Hepatic stellate cell (primary cell): ENCODE measurements around the gene KDM4B.
"Not testable (repeated sequence)": the region's sequence is repeated elsewhere in the genome, so short reads cannot be mapped to it uniquely, and the experiment has no call there.

Experiments
- DNase-seq: peaks from one replicate; pipeline ENCODE4 v3.0.0; 2011; ENCODE audit warnings: low spot score

Gene KDM4B

DNA sequence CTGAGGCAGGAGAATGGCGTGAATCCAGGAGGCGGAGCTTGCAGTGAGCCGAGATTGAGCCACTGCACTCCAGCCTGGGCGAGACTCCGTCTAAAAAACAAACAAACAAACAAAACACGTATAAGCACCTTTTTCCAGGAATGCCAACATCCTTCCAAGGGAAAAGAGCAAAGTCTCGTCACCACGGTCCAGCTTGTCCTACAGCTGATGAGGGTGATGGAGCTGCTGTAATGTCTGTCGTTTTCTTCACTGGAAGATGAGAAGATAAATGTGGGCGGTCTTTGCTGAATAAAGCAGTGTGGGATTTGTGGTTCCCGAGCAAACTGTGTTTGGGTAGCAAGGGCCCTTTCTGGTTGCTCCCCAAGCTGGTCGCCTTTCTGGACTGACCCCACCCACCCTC is 205.1 kb downstream of the KDM4B start:
- no peak for DNase-seq

DNA sequence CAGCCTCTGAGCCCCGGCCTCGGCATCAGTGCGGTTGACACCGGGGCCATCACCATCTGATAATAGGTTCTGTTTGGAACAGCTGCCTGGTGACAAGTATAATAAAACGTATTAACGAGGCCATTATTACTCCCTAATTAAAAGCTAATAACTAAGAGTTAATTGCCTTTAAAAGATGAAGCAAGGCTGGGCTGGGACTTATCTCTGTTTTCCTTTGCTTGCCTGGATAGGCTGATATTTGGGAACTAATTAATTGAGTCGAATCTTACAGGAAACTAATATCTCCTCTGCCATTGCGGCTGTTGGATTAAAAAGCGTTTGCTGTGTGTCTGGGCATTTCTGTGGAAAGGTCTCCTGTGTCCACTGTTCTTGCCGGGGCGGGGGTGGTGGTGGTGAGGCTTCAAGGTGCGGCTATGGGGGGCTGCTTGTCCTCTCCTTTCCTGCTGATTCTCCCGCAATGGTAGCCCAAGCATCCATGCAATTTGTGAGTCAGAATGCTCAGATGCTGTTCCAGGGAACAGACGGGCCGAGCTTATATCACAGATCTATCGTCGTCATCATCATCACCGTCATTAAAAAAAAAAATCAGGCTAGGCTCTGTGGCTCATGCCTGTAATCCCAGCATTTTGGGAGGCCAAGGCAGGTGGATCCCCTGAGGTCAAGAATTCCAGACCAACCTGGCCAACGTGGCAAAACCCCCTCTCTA is 209.0 kb downstream of the KDM4B start:
- no peak for DNase-seq

DNA sequence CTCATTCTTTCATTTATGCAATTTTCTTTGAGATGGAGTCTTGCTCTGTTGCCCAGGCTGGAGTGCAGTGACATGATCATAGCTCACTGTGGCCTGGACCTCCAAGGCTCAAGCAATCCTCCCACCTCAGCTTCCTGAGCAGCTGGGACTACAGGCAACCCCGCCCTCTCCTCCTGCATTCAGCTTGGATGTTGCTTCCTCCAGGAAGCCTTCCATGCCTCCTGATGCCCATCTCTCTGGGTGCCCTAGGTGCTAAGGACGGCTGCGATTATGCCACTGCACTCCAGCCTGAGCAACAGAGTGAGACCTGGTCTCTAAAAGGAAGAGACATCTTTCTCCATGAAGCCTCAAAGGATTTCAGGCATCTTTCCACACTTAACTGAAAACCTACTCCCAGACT is 209.9 kb downstream of the KDM4B start:
- no peak for DNase-seq

- no peak for DNase-seq
Measured at GRCh38 chr19:5179256-5179655, 210.3 kb downstream of the KDM4B start.

DNA sequence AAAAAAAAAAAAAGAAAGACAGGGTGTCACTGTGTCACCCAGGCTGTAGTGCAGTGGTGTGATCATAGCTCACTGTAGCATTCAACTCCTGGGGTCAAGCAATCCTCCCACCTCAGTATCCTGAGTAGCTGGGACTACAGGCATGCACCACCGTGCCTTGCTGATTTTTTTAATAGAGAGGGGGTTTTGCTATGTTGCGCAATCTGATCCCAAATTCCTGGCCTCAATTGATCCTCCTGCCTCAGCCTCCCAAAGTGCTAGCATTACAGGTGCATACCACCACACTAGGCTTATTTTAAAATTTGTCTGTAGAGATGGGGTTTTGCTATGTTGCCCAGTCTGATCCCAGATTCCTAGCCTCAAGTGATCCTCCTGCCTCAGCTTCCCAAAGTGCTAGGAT is 212.4 kb downstream of the KDM4B start:
- no peak for DNase-seq

DNA sequence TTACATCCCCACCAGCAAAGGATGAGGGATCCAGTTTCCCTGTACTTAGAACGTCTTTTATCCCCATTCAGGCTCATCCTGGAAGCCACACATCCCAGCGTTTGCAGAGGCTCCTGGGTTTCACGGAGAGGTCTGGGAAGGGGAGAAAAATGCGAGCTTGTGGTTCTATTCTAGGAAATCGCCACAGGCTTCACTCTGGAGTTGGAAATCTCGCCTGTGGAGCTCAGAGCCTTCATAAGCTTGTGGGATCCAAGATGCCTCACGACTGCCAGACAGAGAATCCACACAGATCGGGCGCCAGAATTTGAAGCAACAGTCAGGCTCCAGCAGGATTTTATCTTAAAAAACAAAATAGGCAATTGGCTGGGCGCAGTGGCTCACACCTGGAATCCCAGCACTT is 213.8 kb downstream of the KDM4B start:
- DNase-seq: no peak

DNA sequence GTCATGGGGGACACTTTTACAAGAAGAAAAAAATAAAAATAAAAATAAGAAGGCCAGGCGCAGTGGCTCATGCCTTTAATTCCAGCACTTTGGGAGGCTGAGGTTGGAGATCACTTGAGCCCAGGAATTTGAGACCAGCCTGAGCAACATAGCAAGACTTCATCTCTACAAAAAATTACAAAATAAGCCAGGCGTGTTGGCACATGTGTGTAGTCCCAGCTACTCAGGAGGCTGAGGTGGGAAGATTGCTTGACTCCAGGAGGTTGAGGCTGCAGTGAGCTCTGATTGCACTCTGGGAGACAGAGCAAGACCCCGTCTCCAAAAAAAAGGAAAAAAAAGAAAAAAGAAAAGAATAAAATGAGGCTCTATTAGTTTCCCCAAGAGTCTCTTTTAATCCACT is 214.7 kb downstream of the KDM4B start:
- DNase-seq: no peak

DNA sequence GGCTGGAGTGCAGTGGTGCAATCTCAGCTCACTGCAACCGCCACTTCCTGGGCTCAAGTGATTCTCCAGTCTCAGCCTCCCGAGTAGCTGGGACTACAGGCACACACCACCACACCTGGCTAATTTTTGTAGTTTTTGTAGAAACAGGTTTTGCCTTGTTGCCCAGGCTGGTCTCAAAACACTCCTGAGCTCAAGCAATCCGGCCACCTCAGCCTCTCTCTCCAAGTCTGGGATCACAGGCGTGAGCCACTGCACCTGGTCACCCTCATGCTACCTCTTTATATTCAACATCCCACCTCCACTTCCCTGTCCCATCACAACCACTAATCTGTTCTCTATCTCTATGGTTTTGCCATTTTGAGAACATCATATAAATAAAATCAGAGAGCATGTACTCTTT is 216.0 kb downstream of the KDM4B start:
- no peak for DNase-seq

GRCh38 chr19:5186293-5187050 is 217.6 kb downstream of the KDM4B start:
- peak; percentile 53 for DNase-seq

DNA sequence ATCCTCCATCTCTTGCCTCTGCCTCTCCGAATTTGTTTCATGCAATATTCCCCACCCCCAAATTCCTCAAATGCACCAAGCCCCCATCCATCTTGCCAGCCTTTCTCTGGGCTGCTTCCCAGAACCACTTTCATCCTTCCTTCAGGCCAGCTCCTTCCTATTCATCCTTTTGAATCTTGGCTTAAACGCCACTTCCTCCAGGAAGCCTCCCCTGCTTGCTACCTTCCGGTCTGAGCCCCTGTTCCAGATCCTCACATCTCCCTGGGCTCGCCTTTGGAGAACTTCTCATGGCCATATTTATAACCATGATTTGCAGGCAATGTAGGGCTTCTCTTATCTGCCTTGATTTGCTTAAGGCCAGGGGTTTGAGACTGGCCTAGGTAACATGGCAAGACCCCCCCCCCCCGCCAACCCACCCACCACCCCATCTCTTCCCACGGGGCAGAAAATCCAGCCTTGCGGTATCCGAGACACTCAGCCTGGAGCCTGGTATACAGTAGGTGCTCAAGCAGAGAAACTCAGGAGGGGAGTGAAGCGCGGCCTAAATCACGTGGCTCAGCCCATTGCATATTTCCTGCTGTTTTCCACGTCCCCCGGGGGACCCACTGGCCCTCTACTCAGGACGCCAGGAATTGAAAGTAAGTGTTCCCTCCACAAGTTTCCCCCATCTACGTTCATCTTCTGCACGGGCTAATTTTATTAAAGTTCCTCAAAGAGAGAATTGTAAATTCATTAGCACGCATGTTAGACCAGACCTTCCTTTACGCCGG is 219.8 kb downstream of the KDM4B start:
- DNase-seq: no peak

GRCh38 chr19:5189318-5189607 is 220.3 kb downstream of the KDM4B start:
- no peak for DNase-seq

GRCh38 chr19:5191091-5191490 is 222.2 kb downstream of the KDM4B start:
- DNase-seq: no peak

DNA sequence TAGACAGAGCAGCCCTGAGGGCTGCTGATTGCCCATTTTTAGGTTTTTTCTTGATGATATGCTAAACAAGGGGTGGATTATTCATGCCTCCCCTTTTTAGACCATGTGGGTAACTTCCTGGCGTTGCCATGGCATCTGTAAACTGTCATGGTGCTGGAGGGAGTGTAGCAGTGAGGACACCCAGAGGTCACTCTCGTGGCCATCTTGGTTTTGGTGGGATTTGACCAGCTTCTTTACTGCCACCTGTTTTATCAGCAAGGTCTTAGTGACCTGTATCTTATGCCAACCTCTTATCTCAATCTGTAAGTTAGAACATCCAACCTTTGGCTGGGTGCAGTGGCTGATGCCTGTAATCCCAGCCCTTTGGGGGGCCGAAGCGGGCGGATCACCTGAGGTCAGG is 223.7 kb downstream of the KDM4B start:
- no peak for DNase-seq

GRCh38 chr19:5193192-5193591 is 224.3 kb downstream of the KDM4B start:
- DNase-seq: no peak

DNA sequence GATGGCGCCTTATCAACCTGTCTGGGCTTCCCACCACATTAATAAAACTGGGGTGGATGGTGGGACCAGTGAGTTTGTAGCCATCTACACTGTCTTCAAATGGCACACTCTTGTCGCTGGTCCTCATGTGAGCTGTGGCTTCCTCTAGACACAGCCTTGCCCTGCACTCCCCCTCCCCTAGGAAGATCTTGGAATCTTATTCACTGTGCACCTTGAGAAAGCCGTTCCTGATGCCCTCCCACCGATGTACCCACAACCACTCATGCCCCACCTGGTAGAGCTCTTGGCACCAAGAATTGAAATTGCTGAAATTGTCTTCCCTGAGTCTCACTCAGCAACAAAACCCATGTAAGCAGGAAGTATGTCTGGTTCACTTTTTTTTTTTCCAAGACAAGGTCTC is 225.7 kb downstream of the KDM4B start:
- no peak for DNase-seq

- DNase-seq: not testable (repeated sequence)
Measured at GRCh38 chr19:5195587-5195986, 226.7 kb downstream of the KDM4B start.

DNA sequence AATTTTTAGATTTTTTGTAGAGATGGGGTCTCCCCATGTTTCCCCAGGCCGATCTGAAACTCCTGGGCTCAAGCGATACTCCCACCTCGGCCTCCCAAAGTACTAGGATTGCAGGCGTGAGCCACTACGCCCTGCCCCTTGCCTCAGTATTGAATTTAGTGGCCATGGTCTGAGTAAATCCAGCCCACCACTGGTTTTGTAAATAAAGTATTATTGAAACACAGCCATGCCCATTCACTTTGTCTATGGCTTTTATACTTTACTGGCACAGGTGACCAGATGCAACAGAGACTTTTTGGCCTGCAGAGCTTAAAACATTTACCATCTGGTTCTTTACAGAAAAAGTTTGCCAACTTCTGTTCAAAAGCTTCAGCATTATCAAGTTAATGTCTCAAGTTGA is 227.9 kb downstream of the KDM4B start:
- no peak for DNase-seq

- DNase-seq: no peak
Measured at GRCh38 chr19:5200844-5201243, 231.9 kb downstream of the KDM4B start.

DNA sequence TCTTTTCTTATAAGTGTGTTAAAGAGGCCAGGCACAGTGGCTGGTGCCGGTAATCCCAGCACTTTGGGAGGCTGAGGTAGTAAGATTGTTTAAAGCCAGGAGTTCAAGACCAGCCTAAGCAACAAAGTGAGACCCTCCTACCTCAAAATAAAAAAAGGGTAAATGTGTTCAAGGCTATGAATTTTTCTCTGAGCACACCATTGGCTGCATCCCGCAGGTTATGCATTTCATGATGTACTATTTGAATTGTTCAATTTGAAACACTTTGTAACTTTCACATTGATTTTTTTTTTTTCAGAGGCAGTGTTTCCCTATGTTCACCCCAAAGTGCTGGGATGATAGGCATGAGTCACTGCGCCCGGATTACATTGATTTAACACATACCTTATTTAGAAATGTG is 233.6 kb downstream of the KDM4B start:
- no peak for DNase-seq
